SK-N-MC (cell line): ENCODE data around the gene SIN3B.

Experiments used
- EZH2 ChIP-seq: fragments of 200-600 bp; sonication (generic); IDR thresholded peaks from one replicate; pipeline ENCODE4 v1.6.1; 2017; ENCODE audit warnings: antibody characterized with exemption
- FOXP2 ChIP-seq: optimal IDR thresholded peaks from 2 replicates; pipeline ENCODE3; 2011; ENCODE audit warnings: mild to moderate bottlenecking, moderate library complexity; ENCODE audit not compliant: insufficient read depth; ENCODE audit errors: extremely low read length, control extremely low read depth
- POLR2AphosphoS5 ChIP-seq: IDR thresholded peaks from 2 replicates; pipeline ENCODE4 v1.6.1; 2012; ENCODE audit warnings: mild to moderate bottlenecking, low read depth, low read length, borderline replicate concordance

- TF ChIP-seq FOXP2 (no peak), POLR2AphosphoS5 (no peak), EZH2 (no peak)
Observed at GRCh38 chr19:16799740-16800139, 29.5 kb upstream of the SIN3B start.
